HG03196 (cell line): ENCODE results near the gene RALY.
A peak's percentile ranks its signal among the peaks of the same experiment; 100 is the strongest.

Source experiments
- ATAC-seq: cut with Tn5 transposase; IDR thresholded peaks from one replicate; pipeline ENCODE4 v1.9.1; 2021; ENCODE audit not compliant: unreplicated experiment

Gene RALY

GRCh38 chr20:33985830-33986229, 7.9 kb upstream of the RALY start:
- ATAC-seq: no peak

DNA sequence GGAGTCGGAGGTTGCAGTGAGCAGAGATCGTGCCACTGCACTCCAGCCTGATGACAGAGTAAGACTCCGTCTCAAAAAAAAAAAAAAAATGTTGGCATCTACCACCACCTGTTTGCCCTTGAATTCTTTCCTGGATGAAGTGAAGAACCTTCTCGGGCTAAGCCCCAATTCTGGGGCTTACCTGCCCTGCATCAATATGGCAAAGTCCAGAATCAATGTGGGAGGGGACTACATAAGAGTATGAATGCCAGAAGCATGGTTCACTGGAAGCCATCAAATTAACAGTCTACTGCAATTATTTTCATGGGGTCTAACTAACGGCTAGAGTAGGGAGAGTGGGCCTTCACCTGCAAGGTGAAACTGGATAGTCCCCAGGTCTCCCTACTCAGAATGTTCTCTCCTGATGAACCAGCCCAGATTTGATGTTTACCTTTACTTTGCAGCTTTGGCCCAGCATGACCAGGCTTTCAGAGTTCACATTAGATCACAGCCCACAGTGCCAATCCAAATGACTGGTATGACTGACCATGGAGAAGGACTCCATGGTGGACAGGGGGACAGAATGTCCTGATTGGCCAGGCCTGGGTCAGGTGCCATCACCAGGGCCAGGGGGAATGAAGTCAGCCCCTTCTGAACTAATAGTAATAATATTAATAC, 7.0 kb upstream of the RALY start:
- no peak for ATAC-seq

DNA sequence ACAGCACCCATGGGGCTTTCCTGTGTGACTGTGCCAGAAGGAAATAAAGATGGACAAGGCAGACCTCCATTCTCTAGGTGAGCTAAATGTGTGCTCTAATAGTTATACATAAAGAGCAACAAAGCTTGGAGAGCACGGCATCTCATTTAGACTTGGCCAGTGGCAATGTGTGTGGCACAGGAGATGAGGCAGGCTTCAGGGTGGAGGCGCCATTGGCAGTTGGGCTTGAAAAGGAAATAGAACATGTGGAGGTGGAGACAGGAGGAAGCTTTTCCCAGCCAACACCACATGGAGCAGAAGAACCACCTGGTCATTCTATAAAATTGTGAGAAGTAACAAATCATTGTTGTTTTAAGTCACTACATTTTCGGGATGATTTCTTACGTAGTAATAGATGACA, 3.6 kb upstream of the RALY start:
- ATAC-seq: no peak

- ATAC-seq: no peak
Observed at GRCh38 chr20:33991502-33991901, 2.2 kb upstream of the RALY start.

DNA sequence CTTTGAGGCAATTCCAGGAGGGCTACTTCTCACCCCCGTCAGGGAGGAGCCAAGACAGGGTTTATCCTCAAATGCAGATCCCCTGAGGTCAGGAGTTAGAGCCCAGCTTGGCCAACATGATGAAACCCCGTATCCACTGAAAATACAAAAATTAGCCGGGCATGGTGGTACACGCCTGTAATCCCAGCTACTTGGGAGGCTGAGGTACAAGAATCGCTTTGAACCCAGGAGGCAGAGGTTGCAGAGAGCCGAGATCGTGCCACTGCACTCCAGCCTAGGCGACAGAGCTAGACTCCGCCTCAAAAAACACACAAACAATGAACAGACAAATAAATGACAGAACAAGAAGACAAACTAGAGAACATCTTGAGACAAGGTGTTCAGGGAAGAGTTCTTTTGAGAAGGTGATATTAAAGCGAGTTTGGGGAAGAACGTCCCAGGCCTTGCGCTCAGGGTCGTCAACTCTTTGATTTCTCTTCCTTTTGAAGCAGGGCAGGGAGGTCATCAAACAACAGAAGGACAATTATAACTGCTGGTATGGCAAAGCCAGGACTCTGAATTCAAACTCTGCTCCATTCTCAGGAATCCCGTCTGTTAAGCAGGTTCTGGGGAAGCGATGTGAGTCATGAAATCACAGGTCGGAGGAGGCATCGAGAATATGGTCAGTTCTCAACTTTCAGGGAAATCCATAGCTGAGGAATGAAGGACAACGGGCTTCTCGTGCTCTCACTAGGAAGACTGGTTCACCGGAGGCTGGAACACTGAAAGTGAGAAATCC, 1.4 kb upstream of the RALY start:
- no peak for ATAC-seq

GRCh38 chr20:33992923-33993575, 662 bp upstream of the RALY start:
- peak; percentile 78 for ATAC-seq

DNA sequence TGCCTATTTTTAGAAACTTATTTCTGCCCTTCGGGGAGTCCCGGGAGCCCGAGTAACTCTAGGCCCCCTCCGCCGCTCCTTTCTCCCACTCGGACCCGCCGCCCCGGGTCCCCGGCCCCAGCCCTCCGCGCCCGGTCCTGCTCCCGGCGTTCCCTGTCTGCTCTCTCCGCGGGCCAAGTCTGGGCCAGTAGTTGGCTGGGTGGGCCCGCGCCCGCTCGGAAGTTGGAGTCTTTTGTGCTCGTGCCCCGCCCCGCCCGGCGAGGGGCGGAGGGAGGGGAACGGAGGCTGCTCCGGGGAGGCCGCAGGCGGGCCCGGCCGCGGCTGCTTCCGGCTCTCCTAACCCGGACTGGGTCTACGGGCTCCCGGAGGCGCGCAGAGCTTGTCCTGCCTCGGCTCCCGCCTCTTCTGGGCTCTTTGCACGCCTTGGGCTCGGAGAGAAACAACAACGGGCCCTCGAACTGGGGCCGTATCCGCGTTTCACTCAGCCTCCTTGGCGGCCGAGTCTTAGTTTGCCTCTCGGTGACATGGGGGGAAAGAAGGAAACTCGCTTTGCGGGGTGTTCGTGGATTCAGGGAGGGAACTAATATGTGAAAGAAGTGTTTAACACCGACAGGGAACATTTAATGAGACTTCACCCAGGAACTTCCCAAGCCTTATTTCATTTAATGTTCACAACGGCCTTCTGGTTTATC, 657 bp downstream of the RALY start:
- peak; percentile 35 for ATAC-seq

DNA sequence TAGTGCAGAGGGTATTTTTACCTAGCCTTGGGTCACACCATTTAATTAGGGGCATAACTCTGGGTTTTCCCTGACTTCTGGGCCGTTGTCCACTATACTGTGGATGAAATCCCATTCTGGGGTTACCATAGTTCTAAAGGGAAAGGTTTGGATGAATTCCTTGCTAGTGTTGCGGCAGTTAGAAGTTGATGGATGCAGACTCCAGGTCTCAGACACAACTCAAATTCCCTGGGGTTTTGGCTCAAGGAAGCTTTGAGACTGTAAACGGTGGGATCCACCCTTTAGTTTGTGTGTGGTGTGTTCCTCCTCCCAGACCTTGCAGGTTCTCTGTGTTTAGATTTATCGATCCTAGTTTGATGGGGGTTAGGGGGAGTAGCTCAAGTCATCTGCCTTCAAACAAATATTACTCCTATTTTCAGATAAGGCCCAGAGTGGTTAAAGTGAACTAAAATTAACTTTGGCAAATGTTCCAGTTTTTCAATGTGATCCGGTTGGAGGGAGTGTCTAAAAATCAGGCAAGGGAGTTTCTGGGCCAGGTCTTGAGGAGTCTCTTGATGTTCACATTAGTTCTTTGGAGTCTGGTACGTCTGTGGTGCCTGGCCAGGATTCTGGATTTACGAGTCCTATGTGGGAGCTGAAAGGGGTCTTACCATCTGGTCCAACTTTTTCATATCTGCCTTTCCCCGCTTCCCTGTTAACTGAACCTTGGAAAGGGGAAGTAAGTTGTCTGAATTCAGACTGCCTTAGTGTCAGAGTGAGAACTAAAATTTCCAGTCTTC, 1.5 kb downstream of the RALY start:
- no peak for ATAC-seq

DNA sequence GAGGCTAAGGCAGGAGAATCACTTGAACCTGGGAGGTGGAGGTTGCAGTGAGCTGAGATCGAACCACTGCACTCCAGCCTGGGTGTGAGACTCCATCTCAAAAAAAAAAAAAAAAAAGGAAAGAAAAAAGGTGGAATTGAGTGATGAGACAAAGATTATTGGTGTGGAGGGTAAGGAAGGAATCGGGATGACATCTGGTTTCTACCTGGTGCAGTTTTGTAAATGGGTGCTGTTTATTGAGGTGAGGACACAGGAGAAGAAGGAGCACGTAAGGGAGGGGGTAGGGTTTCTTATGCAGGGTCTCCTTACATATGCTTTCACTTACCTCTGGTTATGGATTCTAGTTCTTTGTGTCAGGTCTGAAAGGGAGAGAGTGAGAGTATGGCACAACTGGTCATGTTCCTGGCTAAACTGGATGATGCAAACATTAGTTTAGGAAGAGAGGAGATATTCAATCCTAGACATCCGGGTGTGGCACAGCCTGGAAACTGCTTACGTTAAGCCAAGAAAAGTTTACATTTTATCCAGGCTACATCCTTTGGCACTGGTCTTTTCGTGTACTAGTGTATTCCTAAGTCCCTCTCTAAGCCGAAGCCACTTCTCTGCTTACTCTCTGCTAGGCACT, 5.4 kb downstream of the RALY start:
- ATAC-seq: no peak

DNA sequence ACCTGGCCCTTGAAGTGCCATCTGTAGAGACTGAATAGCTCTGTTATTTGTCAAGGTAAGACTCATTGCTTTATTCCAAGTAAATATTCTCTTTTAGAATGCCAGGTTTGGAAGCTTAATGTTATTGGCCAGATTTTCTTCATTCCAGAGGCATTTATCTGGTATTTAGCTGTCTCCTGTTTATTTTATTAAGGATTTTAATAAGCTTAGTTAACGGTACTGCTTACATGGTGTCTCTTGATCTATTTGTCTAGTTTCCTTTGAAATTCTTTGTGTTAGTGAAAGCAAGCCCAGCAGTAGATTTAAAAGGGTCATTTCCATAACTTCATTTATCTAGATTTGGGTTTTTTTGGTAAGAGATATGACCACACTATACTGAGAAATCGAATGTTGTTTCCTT, 7.7 kb downstream of the RALY start:
- ATAC-seq: no peak

- ATAC-seq: no peak
Observed at GRCh38 chr20:34004227-34004626, 10.5 kb downstream of the RALY start.

- no peak for ATAC-seq
Observed at GRCh38 chr20:34004790-34005457, 11.2 kb downstream of the RALY start.

GRCh38 chr20:34006619-34007018, 12.9 kb downstream of the RALY start:
- no peak for ATAC-seq

- no peak for ATAC-seq
Observed at GRCh38 chr20:34008477-34008876, 14.8 kb downstream of the RALY start.

DNA sequence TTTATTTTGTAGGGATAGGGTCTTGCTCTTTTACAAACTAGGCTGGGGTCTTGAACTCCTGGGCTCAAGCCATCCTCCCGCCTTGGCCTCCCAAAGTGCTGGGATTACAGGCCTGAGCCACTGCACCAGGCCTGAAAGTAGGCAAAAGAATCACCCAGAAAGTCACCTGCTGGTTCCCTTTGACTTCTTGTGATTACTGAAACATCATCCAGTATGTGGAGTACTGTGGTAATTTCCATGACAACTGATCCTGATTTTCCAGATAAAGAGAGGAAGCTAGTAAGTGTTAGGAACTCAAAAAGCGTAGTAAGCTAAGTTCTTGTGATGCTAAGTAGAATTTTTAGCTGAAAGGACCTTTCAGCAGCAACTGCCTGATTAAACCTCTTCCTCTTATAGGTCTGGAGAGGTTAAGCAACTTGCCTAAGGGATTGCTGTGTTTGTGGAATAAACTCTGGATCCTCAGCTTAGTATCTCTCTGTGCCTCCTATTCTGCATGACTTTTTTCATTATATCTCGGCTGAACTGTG, 16.8 kb downstream of the RALY start:
- no peak for ATAC-seq

DNA sequence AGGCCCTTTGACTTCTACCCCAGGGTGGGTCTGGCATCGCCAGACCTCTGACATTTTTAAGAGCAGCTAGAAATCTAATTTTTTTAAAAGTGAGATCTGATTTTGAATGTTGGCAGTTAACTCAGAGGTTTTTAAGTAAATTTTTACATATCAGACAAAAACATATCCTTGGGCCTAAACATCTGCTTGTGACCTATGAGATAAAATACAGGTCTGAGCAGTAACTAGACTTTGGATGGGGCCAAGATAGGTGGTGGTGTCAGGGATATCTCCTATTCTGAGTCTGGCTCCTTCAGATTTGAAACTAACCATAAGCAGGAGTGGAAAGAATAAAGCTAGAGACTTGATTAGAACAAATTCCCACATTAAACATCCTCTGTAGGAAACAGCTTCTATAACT, 17.6 kb downstream of the RALY start:
- ATAC-seq: no peak

- ATAC-seq: no peak
Observed at GRCh38 chr20:34012330-34012729, 18.6 kb downstream of the RALY start.

GRCh38 chr20:34012735-34013134, 19.0 kb downstream of the RALY start:
- no peak for ATAC-seq

DNA sequence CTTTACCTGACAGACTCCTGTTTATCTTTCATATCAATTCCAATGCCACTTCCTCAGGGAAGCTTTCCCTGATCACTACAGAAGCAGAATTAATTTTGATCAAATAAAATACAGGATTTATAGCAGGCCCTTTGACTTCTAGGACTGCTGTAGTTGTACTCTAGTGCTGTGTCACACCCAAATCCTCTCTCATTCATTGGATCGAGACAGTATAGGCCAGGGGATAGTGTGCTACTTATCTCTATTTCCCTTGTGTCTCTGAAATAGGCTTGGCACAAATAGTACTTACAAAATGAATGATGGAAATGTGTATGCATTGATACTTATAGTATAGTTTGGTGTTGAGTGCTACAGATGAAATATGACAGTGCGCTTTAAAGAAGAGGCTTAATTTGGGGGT, 19.8 kb downstream of the RALY start:
- no peak for ATAC-seq

GRCh38 chr20:34014878-34015277, 21.2 kb downstream of the RALY start:
- no peak for ATAC-seq
